PC-3 (cell line): ENCODE data around the gene TCTN2.

ENCODE experiments used
- CTCF ChIP-seq: fragments of 300-600 bp; sonication (generic); conservative IDR thresholded peaks from 2 replicates; pipeline ENCODE4 v1.5.1; 2017; ENCODE audit warnings: antibody characterized with exemption, low read depth, mild to moderate bottlenecking, low read length
- EZH2 ChIP-seq: fragments of 300-600 bp; sonication (generic); IDR thresholded peaks from one replicate; pipeline ENCODE4 v1.6.1; 2017; ENCODE audit warnings: antibody characterized with exemption, mild to moderate bottlenecking, low read length; ENCODE audit not compliant: unreplicated experiment

- no peak for TF ChIP-seq CTCF
- TF ChIP-seq EZH2: no peak
Observed at GRCh38 chr12:123747309-123747708, 76.4 kb downstream of the TCTN2 start.
